NCI-H524 treated with DMSO at 0.1 percent for 48 hours (cell line): ENCODE results near the gene DGKB.

Experiments
- DNase-seq: peaks from one replicate; lab custom pipeline; 2025; lab: John Stamatoyannopoulos, UW

DGKB gene

GRCh38 chr7:14688208-14688607 is 214.3 kb downstream of the DGKB start:
- DNase-seq: no peak

DNA sequence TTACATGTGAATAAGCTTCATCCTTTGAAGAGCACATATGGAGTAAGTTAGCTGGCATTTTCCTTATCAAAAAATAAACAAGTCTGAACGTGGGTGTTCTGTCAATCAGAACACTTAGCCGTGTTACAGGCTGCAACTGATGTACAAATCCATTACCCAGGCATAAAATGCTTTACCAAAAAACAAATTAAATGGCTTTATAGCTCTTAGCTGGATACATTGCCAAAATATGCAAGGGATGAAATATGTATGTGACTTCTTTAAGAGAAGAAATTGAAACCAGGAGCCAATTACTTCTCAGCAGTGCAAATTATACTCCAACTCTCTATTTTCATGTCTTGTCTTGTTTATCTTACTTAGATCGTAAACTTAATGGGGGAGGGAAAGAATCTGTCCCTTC is 214.8 kb downstream of the DGKB start:
- DNase-seq: no peak

DNA sequence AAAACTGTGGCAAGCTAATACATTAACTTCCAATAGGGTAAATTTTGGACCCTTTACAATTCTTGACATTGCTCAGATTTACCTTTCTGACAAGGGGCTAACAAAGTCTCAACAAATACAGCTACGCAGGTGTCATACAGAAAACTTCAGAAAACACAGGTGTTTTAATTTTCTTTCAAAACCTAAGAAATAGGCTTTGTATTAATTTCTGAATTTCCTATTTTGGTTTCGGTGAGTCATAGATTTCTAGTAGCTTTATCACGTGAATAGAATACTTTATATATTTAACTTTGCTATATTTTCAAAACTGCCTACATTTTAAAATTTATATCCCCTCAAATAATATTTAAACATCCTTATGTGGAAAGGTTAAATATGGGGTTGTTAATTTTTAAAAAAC is 215.3 kb downstream of the DGKB start:
- DNase-seq: no peak

- DNase-seq: no peak
These were observed 217.4 kb downstream of the DGKB start for GRCh38 chr7:14685167-14685566.

DNA sequence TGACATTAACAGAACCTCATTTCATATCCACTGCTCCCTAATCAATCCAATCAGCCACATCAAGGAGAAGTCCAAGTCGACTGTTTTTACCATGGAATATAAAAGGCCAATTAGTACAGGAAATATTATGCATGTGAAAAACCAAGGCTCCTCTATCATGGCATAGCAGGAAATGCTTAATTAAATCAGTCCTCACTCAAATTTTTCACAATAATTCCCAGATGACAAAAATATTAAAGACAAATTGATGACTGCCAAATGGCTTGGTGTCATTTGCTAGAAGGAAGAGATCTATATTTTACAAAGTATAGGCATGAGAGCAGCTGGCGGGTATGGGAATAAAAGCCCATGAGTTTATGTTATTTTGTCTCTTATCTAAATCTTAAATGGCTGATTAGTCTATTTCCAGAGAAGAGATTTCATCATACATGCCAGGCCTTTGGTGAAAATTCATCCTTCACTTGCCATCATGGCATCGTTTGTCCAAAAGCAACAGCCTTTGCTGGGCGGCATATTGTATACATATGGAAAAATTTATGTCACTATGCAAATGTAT is 219.6 kb downstream of the DGKB start:
- DNase-seq: no peak

- DNase-seq: no peak
These were observed 225.7 kb downstream of the DGKB start for GRCh38 chr7:14676896-14677295.

- DNase-seq: no peak
These were observed 229.3 kb downstream of the DGKB start for GRCh38 chr7:14673202-14673601.

DNA sequence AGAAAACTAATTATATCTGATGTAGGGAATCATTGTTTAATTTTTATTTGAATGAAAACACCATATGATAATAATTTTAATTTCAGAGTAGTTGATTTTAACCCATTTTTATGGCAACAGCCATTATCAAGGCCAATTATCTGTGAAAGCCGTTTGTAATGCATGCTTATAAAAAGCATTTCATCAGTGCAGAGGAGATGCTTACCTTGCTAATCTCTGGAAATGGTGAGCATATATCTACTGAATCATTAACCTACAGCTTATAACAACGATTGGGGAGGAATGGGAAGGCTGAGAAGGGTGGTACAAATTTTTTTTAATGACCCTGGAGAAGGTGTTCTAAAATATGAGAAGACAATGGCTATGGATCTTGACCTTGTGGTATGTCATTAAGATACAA is 235.6 kb downstream of the DGKB start:
- no peak for DNase-seq

GRCh38 chr7:14666304-14666703 is 236.2 kb downstream of the DGKB start:
- peak; percentile 57 for DNase-seq

- no peak for DNase-seq
These were observed 262.8 kb downstream of the DGKB start for GRCh38 chr7:14639801-14640200.

GRCh38 chr7:14639329-14639728 is 263.2 kb downstream of the DGKB start:
- DNase-seq: no peak

GRCh38 chr7:14637968-14638367 is 264.6 kb downstream of the DGKB start:
- no peak for DNase-seq

GRCh38 chr7:14635955-14636354 is 266.6 kb downstream of the DGKB start:
- DNase-seq: no peak

GRCh38 chr7:14630048-14630447 is 272.5 kb downstream of the DGKB start:
- no peak for DNase-seq

DNA sequence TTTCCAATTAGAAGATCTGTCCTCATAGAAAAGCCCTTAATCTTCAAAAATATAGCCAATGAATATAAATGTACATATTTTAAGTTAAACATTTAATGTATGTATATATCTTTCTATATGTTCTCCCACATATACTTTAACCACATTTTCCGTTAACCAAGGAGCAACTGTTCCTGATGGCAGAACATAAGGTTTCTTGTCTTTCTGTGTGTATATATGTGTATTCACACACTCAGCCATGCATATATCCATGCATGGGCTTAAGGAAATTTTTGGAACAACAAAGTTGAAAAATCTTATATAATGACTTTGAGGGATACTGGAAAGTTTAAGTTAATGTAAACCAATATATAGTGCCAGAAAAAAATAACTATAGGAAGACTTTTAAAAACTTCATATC is 274.0 kb downstream of the DGKB start:
- DNase-seq: no peak

- DNase-seq: no peak
These were observed 276.5 kb downstream of the DGKB start for GRCh38 chr7:14626076-14626475.

DNA sequence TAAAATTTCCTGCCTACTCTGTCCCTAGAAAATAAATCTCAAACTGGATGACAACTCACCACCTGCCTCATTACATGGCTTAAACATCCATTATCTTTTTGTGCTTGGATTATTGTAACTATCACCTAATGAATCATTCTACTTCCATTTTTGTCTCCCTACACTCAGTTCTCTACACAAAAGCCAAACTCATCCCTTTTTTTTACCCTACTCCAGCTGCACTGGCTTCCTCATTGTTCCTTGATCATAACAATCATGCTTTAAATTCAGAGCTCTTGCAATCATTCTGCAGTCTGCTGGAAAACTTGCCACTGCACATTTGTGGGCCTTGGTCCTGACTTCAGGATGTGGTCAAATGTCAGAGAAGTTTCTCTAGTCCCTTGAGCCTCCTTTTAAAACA is 280.0 kb downstream of the DGKB start:
- no peak for DNase-seq

DNA sequence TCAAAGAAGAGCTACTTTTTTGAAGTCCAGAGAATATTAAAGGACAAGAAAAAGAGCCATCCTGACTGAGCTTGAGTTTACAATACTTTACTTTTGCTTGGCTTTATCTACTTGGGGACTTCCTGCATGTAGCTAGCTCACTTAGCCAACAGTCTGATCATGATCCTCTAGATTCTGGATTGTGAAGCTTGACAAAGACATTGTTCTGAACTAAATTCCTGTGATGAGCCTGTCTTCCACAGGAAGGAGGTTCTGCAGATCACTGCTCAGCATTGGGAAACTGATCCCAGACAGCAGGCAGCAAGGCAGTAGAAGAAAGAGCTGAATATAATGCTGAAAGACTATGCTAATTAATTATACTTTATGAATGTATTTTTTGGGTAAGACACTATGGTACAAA is 296.4 kb downstream of the DGKB start:
- no peak for DNase-seq

DNA sequence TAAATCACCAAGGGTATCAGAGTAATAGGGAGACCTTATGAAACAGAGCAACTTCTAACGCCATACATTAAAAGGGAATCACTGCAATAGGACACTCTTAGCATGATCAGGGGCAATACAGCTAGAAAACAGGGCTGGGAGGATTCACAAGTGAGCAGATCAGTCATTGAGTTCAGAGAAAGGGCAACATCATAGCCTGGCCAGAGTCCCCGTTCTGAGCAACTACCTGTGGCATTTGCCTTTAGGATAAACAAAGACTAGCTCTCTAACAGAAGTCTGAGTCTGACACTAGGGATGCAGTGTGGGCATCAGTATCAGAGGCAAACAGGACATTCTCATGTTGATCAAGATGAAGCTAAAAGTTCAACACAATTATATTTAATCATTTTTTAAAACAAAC is 297.9 kb downstream of the DGKB start:
- DNase-seq: no peak

DNA sequence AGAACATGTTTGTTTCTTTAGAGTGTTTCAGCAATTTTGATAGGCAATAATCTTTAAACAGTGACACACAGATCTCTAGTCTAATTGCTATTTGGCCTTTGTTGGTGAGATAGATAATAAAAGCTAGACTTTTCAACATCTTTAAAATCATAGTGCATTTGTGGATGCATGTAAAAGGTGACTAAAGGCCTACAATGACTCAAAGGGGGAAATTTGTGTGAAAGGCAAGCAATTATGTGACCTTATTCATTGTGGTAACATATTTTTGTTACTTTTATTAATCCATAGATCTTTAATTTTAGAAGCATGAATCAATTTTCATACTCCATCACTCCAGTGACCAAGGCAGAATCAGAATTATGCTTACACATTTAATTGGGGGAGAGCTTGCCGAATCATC is 299.7 kb downstream of the DGKB start:
- no peak for DNase-seq

- DNase-seq: no peak
These were observed 301.7 kb downstream of the DGKB start for GRCh38 chr7:14600766-14601367.

GRCh38 chr7:14598978-14599377 is 303.6 kb downstream of the DGKB start:
- no peak for DNase-seq

- no peak for DNase-seq
These were observed 306.1 kb downstream of the DGKB start for GRCh38 chr7:14596421-14596820.

GRCh38 chr7:14590206-14590605 is 312.3 kb downstream of the DGKB start:
- no peak for DNase-seq
